SK-N-SH (cell line): ENCODE data around the gene TMEM11. TPM values are rescaled to one million over a fixed set of nuclear protein-coding genes. Genes with fewer than 3 reads are reported as not detected.
A peak's percentile ranks its signal among the peaks of the same experiment; 100 is the strongest.

ENCODE experiments used
- CHD2 ChIP-seq: fragments of 150-350 bp; IDR thresholded peaks from 2 replicates; pipeline ENCODE4 v1.6.1; 2018; ENCODE audit warnings: low read length; ENCODE audit not compliant: partially characterized antibody
- ELF1 ChIP-seq: IDR thresholded peaks from 2 replicates; pipeline ENCODE4 v1.4.0; 2012
- EP300 ChIP-seq, 2 experiments: IDR thresholded peaks; 2 replicates each; pipeline versions ENCODE4 v1.4.0 to v1.6.1; 2012; ENCODE audit warnings: borderline replicate concordance in 1 of 2, low read depth in 1 of 2, low read length in 1 of 2
- EZH2phosphoT487 ChIP-seq: fragments of 200-600 bp; sonication (generic); IDR thresholded peaks from 2 replicates; pipeline ENCODE4 v1.6.1; 2017; ENCODE audit warnings: low read depth, mixed run types, mild to moderate bottlenecking, antibody characterized with exemption, moderate library complexity, borderline replicate concordance
- FOXJ3 ChIP-seq: sonication (generic); formaldehyde crosslinking; IDR thresholded peaks from 2 replicates; pipeline ENCODE4 v1.5.1; 2020; ENCODE audit warnings: mild to moderate bottlenecking, missing genetic modification reagents
- GABPA ChIP-seq: IDR thresholded peaks from 2 replicates; pipeline ENCODE4 v1.4.0; 2012; ENCODE audit warnings: low read depth, mild to moderate bottlenecking
- GATA2 ChIP-seq: sonication (generic); formaldehyde crosslinking; IDR thresholded peaks from 2 replicates; pipeline ENCODE4 v1.5.0; 2020; ENCODE audit warnings: mild to moderate bottlenecking, missing genetic modification reagents
- IRF3 ChIP-seq: fragments of 150-350 bp; IDR thresholded peaks from 2 replicates; pipeline ENCODE4 v1.6.1; 2016; ENCODE audit warnings: mild to moderate bottlenecking, low read depth, low read length
- MEF2A ChIP-seq: IDR thresholded peaks from 2 replicates; pipeline ENCODE4 v1.4.0; 2012; ENCODE audit warnings: low read depth, borderline replicate concordance
- MXI1 ChIP-seq: IDR thresholded peaks from 2 replicates; pipeline ENCODE4 v1.6.1; 2012; ENCODE audit warnings: mild to moderate bottlenecking, low read depth, low read length, improper control_type of control experiment
- NRF1 ChIP-seq: IDR thresholded peaks from 2 replicates; pipeline ENCODE4 v1.6.1; 2012; ENCODE audit warnings: low read depth, mild to moderate bottlenecking, low read length
- RAD21 ChIP-seq: IDR thresholded peaks from 2 replicates; pipeline ENCODE4 v1.6.1; 2012; ENCODE audit warnings: mild to moderate bottlenecking, low read length
- RCOR1 ChIP-seq: fragments of 150-350 bp; IDR thresholded peaks from 2 replicates; pipeline ENCODE4 v1.6.1; 2017; ENCODE audit warnings: antibody characterized with exemption, low read length
- RFX5 ChIP-seq: IDR thresholded peaks from 2 replicates; pipeline ENCODE4 v1.6.1; 2012; ENCODE audit warnings: mild to moderate bottlenecking, improper control_type of control experiment, low read length
- RXRA ChIP-seq: IDR thresholded peaks from 2 replicates; pipeline ENCODE4 v1.4.0; 2012; ENCODE audit warnings: low read depth, mild to moderate bottlenecking, borderline replicate concordance
- SIN3A ChIP-seq: IDR thresholded peaks from 2 replicates; pipeline ENCODE4 v1.6.1; 2012; ENCODE audit warnings: low read depth, mild to moderate bottlenecking, low read length, moderate library complexity, borderline replicate concordance
- SMC3 ChIP-seq: IDR thresholded peaks from 2 replicates; pipeline ENCODE4 v1.6.1; 2012; ENCODE audit warnings: low read depth, low read length, improper control_type of control experiment
- TCF12 ChIP-seq: IDR thresholded peaks from 2 replicates; pipeline ENCODE4 v1.4.0; 2012
- USF2 ChIP-seq: fragments of 150-350 bp; IDR thresholded peaks from 2 replicates; pipeline ENCODE4 v1.6.1; 2017; ENCODE audit warnings: antibody characterized with exemption, low read length, low read depth, borderline replicate concordance
- polyA plus RNA-seq, 3 experiments: library from polyadenylated mRNA; depleted of rRNA; stranded (reverse); fragments of >200 nt; gene quantifications; 2 replicates each; pipeline ENCODE4 v1.2.3, GENCODE V29; 2012
- TF ChIP-seq, protein P1 (sequence below): fragments of 200-600 bp; sonication (generic); IDR thresholded peaks from 2 replicates; pipeline ENCODE4 v1.6.1; 2017; ENCODE audit warnings: antibody characterized with exemption, mild to moderate bottlenecking, moderate library complexity
- TF ChIP-seq, protein P2 (sequence below): IDR thresholded peaks from 2 replicates; pipeline ENCODE4 v1.4.0; 2012; ENCODE audit warnings: low read depth, borderline replicate concordance
- TF ChIP-seq, protein P3 (sequence below): IDR thresholded peaks from 2 replicates; pipeline ENCODE4 v1.4.0; 2012; ENCODE audit warnings: low read depth, borderline replicate concordance

Gene TMEM11
- polyA plus RNA-seq, 1 of the 3 experiments (the other 2 are of a cell fraction) = 52.3 TPM

DNA sequence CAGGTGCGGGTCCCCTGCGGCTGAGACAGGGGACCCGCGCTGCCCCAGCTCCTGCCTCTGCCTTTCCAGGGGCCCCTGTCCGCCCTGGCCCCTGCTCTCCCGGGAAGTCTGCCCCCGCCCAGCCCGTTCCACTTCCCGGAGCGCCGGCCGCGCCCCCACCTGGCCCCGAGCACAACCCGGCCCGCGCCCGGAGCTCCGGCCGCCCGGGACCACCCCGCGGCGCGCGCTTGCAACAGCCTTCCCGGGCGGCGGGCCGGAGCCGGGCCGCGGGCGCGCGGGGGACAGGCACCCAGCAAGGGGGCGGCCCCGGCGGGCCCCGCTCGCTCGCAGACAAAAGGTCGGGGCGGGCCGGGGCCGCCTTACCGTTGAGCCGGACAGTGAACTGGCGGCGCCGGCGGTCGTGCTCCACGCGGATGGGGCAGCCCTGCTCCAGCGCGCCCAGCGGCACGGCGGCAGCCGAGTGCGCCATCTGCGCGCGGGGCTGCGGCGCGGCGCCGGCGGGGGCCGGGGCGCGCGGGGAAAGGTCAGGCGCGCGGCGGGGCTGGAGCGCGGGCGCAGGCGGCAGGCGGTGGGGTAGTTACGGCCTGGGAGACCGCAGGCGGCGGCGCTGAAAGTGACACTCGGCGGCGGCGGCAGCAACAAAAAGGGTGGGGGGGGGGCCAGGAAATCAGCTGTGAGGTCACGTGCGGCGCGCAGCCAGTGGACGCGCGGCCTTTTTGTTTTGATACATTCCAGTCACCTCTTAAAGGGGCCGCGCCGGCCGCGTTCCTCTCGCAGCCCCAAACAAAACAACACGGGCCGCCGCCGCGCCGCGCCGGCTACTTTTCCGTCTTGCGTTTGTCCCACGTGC is 39.1 kb upstream of the TMEM11 start, which contains the start of gene NATD1 (continued):
- TF ChIP-seq, protein P1, sequence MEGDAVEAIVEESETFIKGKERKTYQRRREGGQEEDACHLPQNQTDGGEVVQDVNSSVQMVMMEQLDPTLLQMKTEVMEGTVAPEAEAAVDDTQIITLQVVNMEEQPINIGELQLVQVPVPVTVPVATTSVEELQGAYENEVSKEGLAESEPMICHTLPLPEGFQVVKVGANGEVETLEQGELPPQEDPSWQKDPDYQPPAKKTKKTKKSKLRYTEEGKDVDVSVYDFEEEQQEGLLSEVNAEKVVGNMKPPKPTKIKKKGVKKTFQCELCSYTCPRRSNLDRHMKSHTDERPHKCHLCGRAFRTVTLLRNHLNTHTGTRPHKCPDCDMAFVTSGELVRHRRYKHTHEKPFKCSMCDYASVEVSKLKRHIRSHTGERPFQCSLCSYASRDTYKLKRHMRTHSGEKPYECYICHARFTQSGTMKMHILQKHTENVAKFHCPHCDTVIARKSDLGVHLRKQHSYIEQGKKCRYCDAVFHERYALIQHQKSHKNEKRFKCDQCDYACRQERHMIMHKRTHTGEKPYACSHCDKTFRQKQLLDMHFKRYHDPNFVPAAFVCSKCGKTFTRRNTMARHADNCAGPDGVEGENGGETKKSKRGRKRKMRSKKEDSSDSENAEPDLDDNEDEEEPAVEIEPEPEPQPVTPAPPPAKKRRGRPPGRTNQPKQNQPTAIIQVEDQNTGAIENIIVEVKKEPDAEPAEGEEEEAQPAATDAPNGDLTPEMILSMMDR = no peak
- TF ChIP-seq ELF1 = peak; percentile 36; the same call in 1 of the 2 replicates
- peak; percentile 87 for TF ChIP-seq USF2
- no peak for TF ChIP-seq SMC3
- TF ChIP-seq NRF1 = no peak
- TF ChIP-seq RXRA = no peak
- TF ChIP-seq EZH2phosphoT487 = no peak
- TF ChIP-seq EP300 (IDR thresholded peaks at IDR 0.05; ENCODE audit: borderline replicate concordance in 1 of 2, low read depth in 1 of 2, low read length in 1 of 2) = peak in 1 of 2 experiments; percentile 11; a peak in 1 of 4 replicates
- no peak for TF ChIP-seq RCOR1
- TF ChIP-seq RAD21 = no peak
- TF ChIP-seq TCF12 = no peak; the same call in 1 of the 2 replicates
- TF ChIP-seq MXI1 = peak; percentile 71; the same call in 1 of the 2 replicates
- no peak for TF ChIP-seq FOXJ3
- TF ChIP-seq MEF2A = peak; percentile 43; the same call in 1 of the 2 replicates
- TF ChIP-seq RFX5 = no peak
- no peak for TF ChIP-seq CHD2
- no peak for TF ChIP-seq GATA2 (CRISPR knock-in tag)
- no peak for TF ChIP-seq GABPA
- no peak for TF ChIP-seq IRF3
- TF ChIP-seq, protein P2, sequence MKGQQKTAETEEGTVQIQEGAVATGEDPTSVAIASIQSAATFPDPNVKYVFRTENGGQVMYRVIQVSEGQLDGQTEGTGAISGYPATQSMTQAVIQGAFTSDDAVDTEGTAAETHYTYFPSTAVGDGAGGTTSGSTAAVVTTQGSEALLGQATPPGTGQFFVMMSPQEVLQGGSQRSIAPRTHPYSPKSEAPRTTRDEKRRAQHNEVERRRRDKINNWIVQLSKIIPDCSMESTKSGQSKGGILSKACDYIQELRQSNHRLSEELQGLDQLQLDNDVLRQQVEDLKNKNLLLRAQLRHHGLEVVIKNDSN = peak; percentile 98
- TF ChIP-seq, protein P3, sequence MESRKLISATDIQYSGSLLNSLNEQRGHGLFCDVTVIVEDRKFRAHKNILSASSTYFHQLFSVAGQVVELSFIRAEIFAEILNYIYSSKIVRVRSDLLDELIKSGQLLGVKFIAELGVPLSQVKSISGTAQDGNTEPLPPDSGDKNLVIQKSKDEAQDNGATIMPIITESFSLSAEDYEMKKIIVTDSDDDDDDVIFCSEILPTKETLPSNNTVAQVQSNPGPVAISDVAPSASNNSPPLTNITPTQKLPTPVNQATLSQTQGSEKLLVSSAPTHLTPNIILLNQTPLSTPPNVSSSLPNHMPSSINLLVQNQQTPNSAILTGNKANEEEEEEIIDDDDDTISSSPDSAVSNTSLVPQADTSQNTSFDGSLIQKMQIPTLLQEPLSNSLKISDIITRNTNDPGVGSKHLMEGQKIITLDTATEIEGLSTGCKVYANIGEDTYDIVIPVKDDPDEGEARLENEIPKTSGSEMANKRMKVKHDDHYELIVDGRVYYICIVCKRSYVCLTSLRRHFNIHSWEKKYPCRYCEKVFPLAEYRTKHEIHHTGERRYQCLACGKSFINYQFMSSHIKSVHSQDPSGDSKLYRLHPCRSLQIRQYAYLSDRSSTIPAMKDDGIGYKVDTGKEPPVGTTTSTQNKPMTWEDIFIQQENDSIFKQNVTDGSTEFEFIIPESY = no peak
- peak; percentile 62; the same call in 1 of the 2 replicates for TF ChIP-seq SIN3A
